GM18502 (cell line): ENCODE measurements around the gene TBC1D5.

Source experiments
- ATAC-seq: cut with Tn5 transposase; IDR thresholded peaks from one replicate; pipeline ENCODE4 v1.9.1; 2021; ENCODE audit warnings: mild to moderate bottlenecking; ENCODE audit not compliant: unreplicated experiment, poor library complexity

The TBC1D5 gene

DNA sequence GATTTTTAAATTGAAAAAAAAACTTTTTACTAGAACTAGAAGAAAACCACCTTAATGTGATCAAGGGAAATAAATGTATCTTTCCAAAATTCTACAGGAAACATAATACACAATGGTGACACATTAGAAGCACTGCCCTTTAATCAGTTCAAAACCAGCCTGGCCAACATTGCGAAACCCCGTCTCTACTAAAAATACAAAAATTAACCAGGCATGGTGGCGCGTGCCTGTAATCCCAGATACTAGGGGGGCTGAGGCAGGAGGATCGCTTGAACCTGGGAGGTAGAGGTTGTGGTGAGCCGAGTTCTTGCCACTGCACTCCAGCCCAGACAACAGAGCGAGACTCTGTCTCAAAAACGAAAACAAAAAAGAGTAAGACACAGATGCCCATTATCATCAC is 134.5 kb downstream of the TBC1D5 start:
- no peak for ATAC-seq

GRCh38 chr3:17605934-17606333 is 136.5 kb downstream of the TBC1D5 start:
- ATAC-seq, result no peak

GRCh38 chr3:17605032-17605431 is 137.4 kb downstream of the TBC1D5 start:
- no peak for ATAC-seq

DNA sequence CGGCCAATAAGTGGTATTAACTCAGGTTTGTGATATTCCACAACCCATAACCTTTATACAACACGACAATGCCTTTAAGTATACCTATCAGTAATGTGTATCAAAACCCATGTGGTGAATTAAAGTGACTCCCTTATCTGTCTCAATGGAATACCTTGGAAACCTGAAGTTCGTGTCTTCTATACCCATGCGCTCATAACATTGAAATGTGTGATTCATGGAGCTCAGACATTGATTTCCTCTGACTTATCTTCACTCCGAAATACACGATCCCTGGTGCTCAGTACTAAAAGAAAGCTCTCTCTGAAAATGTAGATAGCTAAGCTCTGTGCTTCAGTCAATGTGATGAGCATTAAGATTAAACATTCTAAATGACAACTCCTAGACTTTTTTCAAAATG is 140.3 kb downstream of the TBC1D5 start:
- ATAC-seq, result no peak

- ATAC-seq, result no peak
Observed at GRCh38 chr3:17592956-17593355, 149.5 kb downstream of the TBC1D5 start.

GRCh38 chr3:17590465-17590864 is 152.0 kb downstream of the TBC1D5 start:
- ATAC-seq, result no peak

DNA sequence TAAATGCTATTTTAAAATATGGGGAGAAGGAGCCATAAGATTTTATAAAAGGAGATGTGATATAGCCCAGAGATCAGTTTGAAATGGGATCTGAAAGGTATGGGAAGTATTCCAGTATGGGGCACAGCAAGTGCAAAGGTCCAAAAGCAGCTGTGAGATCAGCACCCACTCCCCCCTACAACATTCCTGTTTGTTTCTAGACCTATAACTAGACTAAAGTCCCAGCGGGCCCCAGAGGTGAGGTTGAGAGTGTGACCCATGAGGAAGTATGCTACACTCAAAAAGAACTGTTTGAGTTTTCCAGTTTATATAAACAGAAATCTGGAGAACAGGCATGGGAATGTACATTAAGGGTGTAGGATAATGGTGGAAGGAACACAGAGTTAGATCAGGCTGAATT is 152.5 kb downstream of the TBC1D5 start:
- no peak for ATAC-seq

DNA sequence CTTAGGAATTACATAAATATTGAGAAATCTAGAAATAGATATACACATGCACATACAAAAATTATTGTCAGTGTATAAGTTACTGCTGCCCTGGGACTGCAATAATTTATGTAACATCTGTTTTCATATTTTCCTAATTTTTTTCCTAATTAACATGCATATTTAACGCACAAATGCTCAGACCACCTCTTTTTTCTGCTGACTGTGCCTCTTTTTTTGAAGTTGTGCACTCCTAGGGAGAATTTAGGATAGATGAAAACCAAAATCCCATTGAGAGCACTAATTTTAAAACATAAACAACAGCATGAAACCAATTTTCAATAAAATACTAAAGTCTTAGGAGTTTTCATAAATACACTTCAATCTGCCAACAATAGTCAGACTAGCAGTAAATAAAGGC is 154.0 kb downstream of the TBC1D5 start:
- ATAC-seq, result no peak

GRCh38 chr3:17585394-17586325 is 156.8 kb downstream of the TBC1D5 start:
- no peak for ATAC-seq

DNA sequence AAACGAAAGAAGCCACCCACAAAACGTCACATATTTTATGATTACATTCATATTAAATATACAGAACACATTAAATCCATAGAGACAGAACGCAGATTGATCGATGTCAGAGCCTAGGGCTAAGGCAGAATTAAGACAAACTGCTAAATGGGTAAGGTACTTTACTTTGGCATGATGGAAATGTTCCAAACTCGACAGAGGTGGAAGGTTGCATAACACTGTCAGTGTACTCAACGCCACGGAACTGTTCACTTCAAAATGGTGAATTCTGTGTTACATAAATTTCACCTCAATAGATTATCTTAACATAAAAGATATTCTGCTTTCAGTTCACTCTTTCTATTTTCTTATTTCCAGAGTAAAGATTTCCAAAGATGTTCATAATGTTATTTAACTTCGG is 158.4 kb downstream of the TBC1D5 start:
- no peak for ATAC-seq

DNA sequence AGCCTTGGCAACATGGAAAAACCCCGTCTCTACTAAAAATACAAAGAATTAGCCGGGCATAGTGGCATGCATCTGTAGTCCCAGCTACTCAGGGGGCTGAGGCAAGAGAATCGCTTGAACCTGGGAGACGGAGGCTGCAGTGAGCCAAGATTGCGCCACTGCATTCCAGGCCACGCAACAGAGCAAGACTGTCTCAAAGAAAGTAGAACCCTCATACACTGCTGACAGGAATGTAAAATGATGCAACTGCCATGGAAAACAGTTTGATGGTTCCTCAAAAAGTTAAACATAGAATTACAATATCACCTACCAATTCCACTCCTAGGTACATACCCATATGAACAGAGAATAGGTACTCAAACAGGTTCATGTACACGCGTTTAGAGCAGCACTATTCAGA is 158.9 kb downstream of the TBC1D5 start:
- ATAC-seq, result no peak

GRCh38 chr3:17581421-17582080 is 160.9 kb downstream of the TBC1D5 start:
- no peak for ATAC-seq

- no peak for ATAC-seq
Observed at GRCh38 chr3:17580901-17581300, 161.5 kb downstream of the TBC1D5 start.

- peak; percentile 100 for ATAC-seq
Observed at GRCh38 chr3:17579289-17580031, 163.0 kb downstream of the TBC1D5 start.

DNA sequence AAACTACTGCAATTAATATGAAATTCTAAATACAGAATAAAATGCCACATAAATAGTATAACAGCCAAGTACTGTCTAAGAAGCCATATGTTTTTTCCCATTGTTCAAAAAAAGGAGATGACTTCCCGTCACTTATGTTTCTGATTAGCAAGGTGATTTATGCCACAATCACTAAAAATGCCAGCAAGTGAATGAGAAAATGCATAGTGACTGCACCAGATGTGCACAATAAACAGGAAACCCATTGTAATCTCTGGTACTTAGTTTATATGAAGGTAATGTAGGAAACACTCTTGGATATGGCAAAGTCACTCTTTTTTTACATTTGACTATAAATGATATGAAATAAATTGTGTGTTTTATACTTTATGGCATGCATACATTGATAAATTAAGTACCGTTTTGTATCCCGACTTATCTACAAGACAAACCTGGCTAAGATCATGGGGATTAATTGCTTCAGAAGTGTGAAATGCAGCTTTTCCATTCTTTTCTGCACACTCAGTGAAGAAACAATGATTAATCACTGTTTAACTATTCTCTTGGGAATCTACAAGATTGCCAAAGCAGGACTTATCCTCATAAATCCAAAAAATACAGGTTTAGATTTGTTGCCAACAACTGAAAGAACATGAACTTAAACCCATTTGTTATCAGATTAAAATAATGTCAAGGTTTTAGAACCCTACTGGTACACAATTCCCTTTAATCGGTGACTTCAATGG is 164.5 kb downstream of the TBC1D5 start:
- no peak for ATAC-seq

DNA sequence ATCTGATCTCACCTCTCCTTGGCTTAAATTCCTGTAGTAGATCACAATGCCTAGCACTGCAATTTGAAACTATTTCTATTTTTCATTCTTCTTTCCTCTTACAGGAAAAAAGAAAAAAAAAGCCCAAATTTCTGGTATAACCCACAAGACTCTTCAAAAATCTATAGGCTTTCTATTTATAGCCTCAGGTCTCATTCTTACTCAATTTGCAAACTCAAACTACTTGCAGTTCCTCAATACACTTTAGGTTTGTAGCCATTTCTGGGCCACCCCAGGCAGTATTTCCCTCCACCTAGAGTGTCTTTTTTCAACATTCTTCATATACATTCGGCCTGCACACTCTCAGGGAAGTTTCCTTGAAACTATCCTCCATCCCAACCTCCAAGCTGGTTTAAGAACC is 169.0 kb downstream of the TBC1D5 start:
- ATAC-seq, result peak; percentile 97

DNA sequence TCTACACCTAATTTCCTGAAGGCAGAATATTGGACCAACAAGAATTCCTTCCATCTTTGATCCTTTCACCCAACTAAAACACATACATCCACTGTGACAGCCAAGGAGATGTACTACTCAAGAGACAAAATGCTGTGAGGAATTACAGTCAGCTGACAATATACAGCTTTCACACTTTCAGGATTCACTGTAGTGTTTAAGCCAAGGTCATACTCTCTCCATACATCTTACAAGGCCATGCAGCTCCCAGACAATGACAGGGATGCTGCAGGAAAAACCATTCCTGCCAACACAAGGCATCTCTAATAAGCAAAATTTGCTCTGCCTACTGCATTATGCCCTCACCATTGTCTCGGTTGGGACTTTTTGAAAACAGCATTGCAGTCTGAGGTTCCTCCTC is 170.7 kb downstream of the TBC1D5 start:
- no peak for ATAC-seq

DNA sequence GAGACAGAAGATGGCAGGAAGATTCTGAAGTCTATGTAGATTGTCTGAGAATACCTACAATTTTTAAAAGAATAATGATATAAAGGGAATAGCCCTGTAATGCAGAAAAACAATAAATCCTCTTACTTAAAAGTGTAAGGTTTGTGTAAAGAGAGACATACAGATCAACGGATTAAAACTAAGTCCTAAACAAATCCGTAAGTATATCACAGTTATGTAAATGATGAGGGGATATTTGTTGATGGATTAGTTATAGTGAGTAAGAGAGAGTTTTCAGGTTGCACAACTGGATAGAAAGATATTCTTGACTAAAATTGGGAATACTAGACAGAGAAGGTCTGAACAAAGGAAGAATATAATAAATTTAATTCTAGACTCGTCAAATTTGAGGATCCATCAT is 179.6 kb downstream of the TBC1D5 start:
- no peak for ATAC-seq

GRCh38 chr3:17558565-17558964 is 183.9 kb downstream of the TBC1D5 start:
- no peak for ATAC-seq

DNA sequence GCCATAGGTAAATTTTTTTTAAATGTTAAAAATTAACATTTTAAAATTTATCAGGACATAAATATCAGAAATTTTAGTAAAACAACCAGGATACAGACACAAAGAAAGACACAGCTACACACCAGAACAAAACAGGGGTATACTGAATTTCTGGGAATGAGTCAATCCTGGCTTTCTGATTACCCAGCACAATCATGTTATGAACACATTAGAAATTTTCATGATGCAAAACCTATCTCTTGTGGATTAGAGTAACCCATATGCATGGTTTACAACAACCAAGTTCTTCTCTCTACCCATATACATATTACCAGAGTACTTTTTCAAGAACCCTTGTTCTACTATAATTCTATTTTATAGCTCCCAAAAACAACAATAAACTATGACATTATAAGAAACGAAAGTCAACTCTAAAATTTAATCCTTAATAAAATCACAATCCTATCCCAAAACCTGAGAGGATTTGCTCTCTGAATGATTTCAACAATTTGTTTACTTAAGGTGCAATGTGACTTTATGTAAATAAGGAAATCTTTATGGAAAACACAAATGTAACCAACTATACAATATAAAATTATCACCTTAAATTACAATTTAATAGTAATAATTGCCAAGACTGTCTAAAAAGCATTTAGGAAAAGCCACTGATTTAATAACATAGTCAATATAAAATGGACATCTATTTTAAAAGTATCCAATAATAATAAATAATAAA is 184.5 kb downstream of the TBC1D5 start:
- ATAC-seq, result no peak
